ENCODE measurements around the gene TOMM70.
"Not testable (repeated sequence)": the region's sequence is repeated elsewhere in the genome, so short reads cannot be mapped to it uniquely, and the experiment has no call there.

The TOMM70 gene

GRCh38 chr3:100351770-100352169, 49.1 kb downstream of the TOMM70 start:
- H3K9ac ChIP-seq (ENCODE audit: low read depth in 1 of 2, low read length in 2 of 2); H3K9me3 ChIP-seq (ENCODE audit: control insufficient read depth in 1 of 2, low read length in 2 of 2); H3K4me3 ChIP-seq (ENCODE audit: low read depth in 1 of 2, low read length in 2 of 2); H3K27ac ChIP-seq (ENCODE audit: low read depth, low read length); H3K4me1 ChIP-seq (ENCODE audit: control insufficient read depth in 1 of 2, insufficient read depth in 2 of 2, low read length in 2 of 2); H3K27me3 ChIP-seq (ENCODE audit: control insufficient read depth in 1 of 2, insufficient read depth in 2 of 2, low read length in 2 of 2): not testable (repeated sequence)
- H3K36me3 ChIP-seq (ENCODE audit: control insufficient read depth in 1 of 2, insufficient read depth in 2 of 2, low read length in 2 of 2), result peaks cover 37 to 71% of the 10 kb centered on the region in 2 donors

GRCh38 chr3:100348727-100349126, 52.2 kb downstream of the TOMM70 start:
- Histone ChIP-seq H3K9ac (ENCODE audit: low read depth in 1 of 2, low read length in 2 of 2) (no peak overlapping the region), H3K9me3 (ENCODE audit: control insufficient read depth in 1 of 2, low read length in 2 of 2) (no peaks in the 10 kb centered on the region), H3K4me1 (ENCODE audit: control insufficient read depth in 1 of 2, insufficient read depth in 2 of 2, low read length in 2 of 2) (no peaks in the 10 kb centered on the region), H3K4me3 (ENCODE audit: low read depth in 1 of 2, low read length in 2 of 2) (no peak overlapping the region), H3K27me3 (ENCODE audit: control insufficient read depth in 1 of 2, insufficient read depth in 2 of 2, low read length in 2 of 2) (no peaks in the 10 kb centered on the region), H3K36me3 (ENCODE audit: control insufficient read depth in 1 of 2, insufficient read depth in 2 of 2, low read length in 2 of 2) (peaks cover 34 to 60% of the 10 kb centered on the region in 2 donors), H3K27ac (ENCODE audit: low read depth, low read length) (no peak overlapping the region)

GRCh38 chr3:100340527-100340926, 60.4 kb downstream of the TOMM70 start:
- peaks cover 3 to 30% of the 10 kb centered on the region in 2 donors for H3K36me3 ChIP-seq (ENCODE audit: control insufficient read depth in 1 of 2, insufficient read depth in 2 of 2, low read length in 2 of 2)

GRCh38 chr3:100339786-100340185, 61.1 kb downstream of the TOMM70 start:
- H3K36me3 ChIP-seq (ENCODE audit: control insufficient read depth in 1 of 2, insufficient read depth in 2 of 2, low read length in 2 of 2), result peaks cover 0 to 30% of the 10 kb centered on the region in 2 donors

More at GRCh38 chr3:100340527-100340926, 60.4 kb downstream of the TOMM70 start:
- H3K9ac ChIP-seq (ENCODE audit: low read depth in 1 of 2, low read length in 2 of 2), result no peak overlapping the region
- no peak overlapping the region for H3K4me3 ChIP-seq (ENCODE audit: low read depth in 1 of 2, low read length in 2 of 2)
- H3K27ac ChIP-seq (ENCODE audit: low read depth, low read length), result no peak overlapping the region
- H3K9me3 ChIP-seq (ENCODE audit: control insufficient read depth in 1 of 2, low read length in 2 of 2), result no peaks in the 10 kb centered on the region
- no peaks in the 10 kb centered on the region for H3K27me3 ChIP-seq (ENCODE audit: control insufficient read depth in 1 of 2, insufficient read depth in 2 of 2, low read length in 2 of 2)
- peaks cover 4 to 5% of the 10 kb centered on the region in 2 donors for H3K4me1 ChIP-seq (ENCODE audit: control insufficient read depth in 1 of 2, insufficient read depth in 2 of 2, low read length in 2 of 2)

GRCh38 chr3:100338911-100339310, 62.0 kb downstream of the TOMM70 start:
- no peak overlapping the region for H3K27ac ChIP-seq (ENCODE audit: low read depth, low read length)
- peaks cover 0 to 26% of the 10 kb centered on the region in 2 donors for H3K36me3 ChIP-seq (ENCODE audit: control insufficient read depth in 1 of 2, insufficient read depth in 2 of 2, low read length in 2 of 2)
- no peaks in the 10 kb centered on the region for H3K9me3 ChIP-seq (ENCODE audit: control insufficient read depth in 1 of 2, low read length in 2 of 2)
- no peak overlapping the region for H3K4me3 ChIP-seq (ENCODE audit: low read depth in 1 of 2, low read length in 2 of 2)
- H3K4me1 ChIP-seq (ENCODE audit: control insufficient read depth in 1 of 2, insufficient read depth in 2 of 2, low read length in 2 of 2), result peaks cover 10 to 15% of the 10 kb centered on the region in 2 donors
- no peaks in the 10 kb centered on the region for H3K27me3 ChIP-seq (ENCODE audit: control insufficient read depth in 1 of 2, insufficient read depth in 2 of 2, low read length in 2 of 2)
- no peak overlapping the region for H3K9ac ChIP-seq (ENCODE audit: low read depth in 1 of 2, low read length in 2 of 2)

More at GRCh38 chr3:100339786-100340185, 61.1 kb downstream of the TOMM70 start:
- Histone ChIP-seq H3K27ac (ENCODE audit: low read depth, low read length) (no peak overlapping the region), H3K27me3 (ENCODE audit: control insufficient read depth in 1 of 2, insufficient read depth in 2 of 2, low read length in 2 of 2) (no peaks in the 10 kb centered on the region), H3K9me3 (ENCODE audit: control insufficient read depth in 1 of 2, low read length in 2 of 2) (no peaks in the 10 kb centered on the region), H3K4me1 (ENCODE audit: control insufficient read depth in 1 of 2, insufficient read depth in 2 of 2, low read length in 2 of 2) (peaks cover 10 to 11% of the 10 kb centered on the region in 2 donors), H3K9ac (ENCODE audit: low read depth in 1 of 2, low read length in 2 of 2) (no peak overlapping the region), H3K4me3 (ENCODE audit: low read depth in 1 of 2, low read length in 2 of 2) (no peak overlapping the region)

GRCh38 chr3:100336229-100336628, 64.7 kb downstream of the TOMM70 start:
- not testable (repeated sequence) for H3K27ac ChIP-seq (ENCODE audit: low read depth, low read length); H3K27me3 ChIP-seq (ENCODE audit: control insufficient read depth in 1 of 2, insufficient read depth in 2 of 2, low read length in 2 of 2); H3K4me3 ChIP-seq (ENCODE audit: low read depth in 1 of 2, low read length in 2 of 2); H3K9ac ChIP-seq (ENCODE audit: low read depth in 1 of 2, low read length in 2 of 2); H3K9me3 ChIP-seq (ENCODE audit: control insufficient read depth in 1 of 2, low read length in 2 of 2)
- Histone ChIP-seq H3K36me3 (ENCODE audit: control insufficient read depth in 1 of 2, insufficient read depth in 2 of 2, low read length in 2 of 2) (peaks cover 0 to 15% of the 10 kb centered on the region in 2 donors), H3K4me1 (ENCODE audit: control insufficient read depth in 1 of 2, insufficient read depth in 2 of 2, low read length in 2 of 2) (peaks cover 10 to 16% of the 10 kb centered on the region in 2 donors)

GRCh38 chr3:100335434-100335833, 65.5 kb downstream of the TOMM70 start:
- Histone ChIP-seq H3K9ac (ENCODE audit: low read depth in 1 of 2, low read length in 2 of 2) (peak overlapping the region; percentile 55 to 74), H3K27me3 (ENCODE audit: control insufficient read depth in 1 of 2, insufficient read depth in 2 of 2, low read length in 2 of 2) (no peaks in the 10 kb centered on the region), H3K27ac (ENCODE audit: low read depth, low read length) (no peak overlapping the region), H3K9me3 (ENCODE audit: control insufficient read depth in 1 of 2, low read length in 2 of 2) (no peaks in the 10 kb centered on the region), H3K4me3 (ENCODE audit: low read depth in 1 of 2, low read length in 2 of 2) (peak overlapping the region; percentile 73 to 77), H3K4me1 (ENCODE audit: control insufficient read depth in 1 of 2, insufficient read depth in 2 of 2, low read length in 2 of 2) (peaks cover 10 to 16% of the 10 kb centered on the region in 2 donors), H3K36me3 (ENCODE audit: control insufficient read depth in 1 of 2, insufficient read depth in 2 of 2, low read length in 2 of 2) (peaks cover 0 to 10% of the 10 kb centered on the region in 2 donors)

- Histone ChIP-seq H3K36me3 (ENCODE audit: control insufficient read depth in 1 of 2, insufficient read depth in 2 of 2, low read length in 2 of 2) (peaks cover 0 to 4% of the 10 kb centered on the region in 2 donors), H3K27ac (ENCODE audit: low read depth, low read length) (peak within 1 kb of the TSS; percentile 54)
Measured at GRCh38 chr3:100334488-100335351, 66.2 kb downstream of the TOMM70 start, which contains the start of gene NIT2. Gene NIT2 (plus strand): TSS chr3:100334757. CDS start chr3:100334792, 35 bp downstream.

GRCh38 chr3:100333970-100334487, 66.9 kb downstream of the TOMM70 start:
- H3K27me3 ChIP-seq (ENCODE audit: control insufficient read depth in 1 of 2, insufficient read depth in 2 of 2, low read length in 2 of 2), result no peaks in the 10 kb centered on the region
- H3K36me3 ChIP-seq (ENCODE audit: control insufficient read depth in 1 of 2, insufficient read depth in 2 of 2, low read length in 2 of 2), result no peaks in the 10 kb centered on the region
- peak overlapping the region; percentile 73 to 77 for H3K4me3 ChIP-seq (ENCODE audit: low read depth in 1 of 2, low read length in 2 of 2)
- H3K4me1 ChIP-seq (ENCODE audit: control insufficient read depth in 1 of 2, insufficient read depth in 2 of 2, low read length in 2 of 2), result peaks cover 10 to 16% of the 10 kb centered on the region in 2 donors
- H3K9me3 ChIP-seq (ENCODE audit: control insufficient read depth in 1 of 2, low read length in 2 of 2), result no peaks in the 10 kb centered on the region
- peak overlapping the region; percentile 22 to 69 for H3K9ac ChIP-seq (ENCODE audit: low read depth in 1 of 2, low read length in 2 of 2)
- H3K27ac ChIP-seq (ENCODE audit: low read depth, low read length), result no peak overlapping the region

More at GRCh38 chr3:100334488-100335351, 66.2 kb downstream of the TOMM70 start, which contains the start of gene NIT2:
- Histone ChIP-seq H3K27me3 (ENCODE audit: control insufficient read depth in 1 of 2, insufficient read depth in 2 of 2, low read length in 2 of 2) (no peaks in the 10 kb centered on the region), H3K4me3 (ENCODE audit: low read depth in 1 of 2, low read length in 2 of 2) (peak within 1 kb of the TSS; percentile 73 to 77), H3K4me1 (ENCODE audit: control insufficient read depth in 1 of 2, insufficient read depth in 2 of 2, low read length in 2 of 2) (peaks cover 10 to 16% of the 10 kb centered on the region in 2 donors), H3K9ac (ENCODE audit: low read depth in 1 of 2, low read length in 2 of 2) (peak within 1 kb of the TSS; percentile 55 to 74), H3K9me3 (ENCODE audit: control insufficient read depth in 1 of 2, low read length in 2 of 2) (no peaks in the 10 kb centered on the region)

- Histone ChIP-seq H3K27me3 (ENCODE audit: control insufficient read depth in 1 of 2, insufficient read depth in 2 of 2, low read length in 2 of 2) (no peaks in the 10 kb centered on the region), H3K9me3 (ENCODE audit: control insufficient read depth in 1 of 2, low read length in 2 of 2) (no peaks in the 10 kb centered on the region), H3K4me1 (ENCODE audit: control insufficient read depth in 1 of 2, insufficient read depth in 2 of 2, low read length in 2 of 2) (peaks cover 10 to 16% of the 10 kb centered on the region in 2 donors), H3K36me3 (ENCODE audit: control insufficient read depth in 1 of 2, insufficient read depth in 2 of 2, low read length in 2 of 2) (no peaks in the 10 kb centered on the region), H3K9ac (ENCODE audit: low read depth in 1 of 2, low read length in 2 of 2) (no peak overlapping the region), H3K27ac (ENCODE audit: low read depth, low read length) (no peak overlapping the region), H3K4me3 (ENCODE audit: low read depth in 1 of 2, low read length in 2 of 2) (no peak overlapping the region)
Measured at GRCh38 chr3:100333051-100333450, 67.8 kb downstream of the TOMM70 start.
